Endothelial cell of umbilical vein (primary cell): ENCODE results near the gene SERF2. TPM values are rescaled to one million over a fixed set of nuclear protein-coding genes. Genes with fewer than 3 reads are reported as not detected.

Experiments used
- BruUV-seq: library from RNA; stranded (reverse); fragments of 400-500 nt; replicated peaks from 2 replicates; lab custom pipeline; 2021; lab: Mats Ljungman, UMichigan
- CTCF ChIA-PET: fragments of 300-600, 350-600 bp; sonication (Branson Sonifier 250); formaldehyde crosslinking; loops from one replicate; lab custom pipeline; 2021; ENCODE audit warnings: antibody characterized with exemption, inconsistent platforms; lab: Charles Lee
- POLR2A ChIA-PET: fragments of 300-600, 350-600 bp; sonication (Branson Sonifier 250); formaldehyde crosslinking; loops from one replicate; lab custom pipeline; 2021; ENCODE audit warnings: antibody characterized with exemption, inconsistent platforms; lab: Charles Lee
- DNase-seq: peaks from one replicate; pipeline ENCODE4 v3.0.0-alpha.2; 2011; ENCODE audit warnings: low read depth, low spot score
- FAIRE-seq: peaks from 2 replicates; lab custom pipeline; 2011; peaks lifted over from hg19 to GRCh38; lab: Jason Lieb, UNC
- H2AFZ ChIP-seq: 2 replicates; pipeline ENCODE4 v1.6.0; 2012; ENCODE audit warnings: low read depth, low read length, control low read depth, inconsistent platforms
- H3K27ac ChIP-seq: 2 replicates; pipeline ENCODE4 v1.5.1; 2011; ENCODE audit warnings: low read depth, mild to moderate bottlenecking, control low read depth, low read length, moderate library complexity; ENCODE audit not compliant: insufficient read depth
- H3K27me3 ChIP-seq, 2 experiments: 2 replicates each; pipeline versions ENCODE4 v1.6.0 to v1.6.1; 2011; ENCODE audit warnings: low read length in 2 of 2, mixed read lengths in 1 of 2; ENCODE audit not compliant: control insufficient read depth in 2 of 2, insufficient read depth in 2 of 2
- H3K36me3 ChIP-seq, 2 experiments: 2 replicates in 1 of 2; 3 replicates in 1 of 2; pipeline ENCODE4 v1.5.1; 2011; ENCODE audit warnings: low read length in 2 of 2, mild to moderate bottlenecking in 1 of 2, moderate library complexity in 1 of 2; ENCODE audit not compliant: control insufficient read depth in 2 of 2, insufficient read depth in 2 of 2; ENCODE audit errors: extremely low read depth in 1 of 2
- H3K4me1 ChIP-seq: 3 replicates; pipeline ENCODE4 v1.5.1; 2011; ENCODE audit warnings: mild to moderate bottlenecking, low read length; ENCODE audit not compliant: control insufficient read depth, insufficient read depth; ENCODE audit errors: extremely low read depth
- H3K4me2 ChIP-seq: 2 replicates; pipeline ENCODE4 v1.6.1; 2011; ENCODE audit warnings: low read length, control low read depth, mixed read lengths; ENCODE audit not compliant: insufficient read depth
- H3K4me3 ChIP-seq, 3 experiments: fragments of 200-600 bp in 1 of 3; sonication (generic), shearing (Covaris generic) in 1 of 3; replicated peaks in 1 of 3; 2 replicates each; pipeline ENCODE4 v1.5.1; 2011 to 2016; ENCODE audit warnings: control low read depth in 3 of 3, low read length in 3 of 3, mild to moderate bottlenecking in 2 of 3, inconsistent platforms in 1 of 3, low read depth in 1 of 3, moderate library complexity in 1 of 3; ENCODE audit not compliant: insufficient read depth in 1 of 3
- H3K79me2 ChIP-seq: 2 replicates; pipeline ENCODE4 v1.6.0; 2012; ENCODE audit warnings: low read length, inconsistent platforms; ENCODE audit not compliant: control insufficient read depth, insufficient read depth
- H3K9ac ChIP-seq: replicated peaks from 2 replicates; pipeline ENCODE3; 2011; ENCODE audit warnings: low read length, control low read depth; ENCODE audit not compliant: insufficient read depth; ENCODE audit errors: extremely low read depth
- H3K9me1 ChIP-seq: replicated peaks from 3 replicates; pipeline ENCODE4 v1.6.0; 2011; ENCODE audit warnings: mild to moderate bottlenecking, low read length; ENCODE audit not compliant: control insufficient read depth, insufficient read depth; ENCODE audit errors: extremely low read depth
- H3K9me3 ChIP-seq: replicated peaks from 2 replicates; pipeline ENCODE4 v1.5.1; 2012; ENCODE audit warnings: low read length, inconsistent platforms; ENCODE audit not compliant: control insufficient read depth, insufficient read depth
- H4K20me1 ChIP-seq: replicated peaks from 2 replicates; pipeline ENCODE3; 2011; ENCODE audit warnings: mild to moderate bottlenecking, low read length; ENCODE audit not compliant: control insufficient read depth, insufficient read depth; ENCODE audit errors: extremely low read depth
- EZH2 ChIP-seq: IDR thresholded peaks from 2 replicates; pipeline ENCODE4 v1.6.1; 2012; ENCODE audit warnings: borderline replicate concordance, low read depth, mild to moderate bottlenecking, moderate library complexity, low read length, inconsistent platforms; ENCODE audit not compliant: severe bottlenecking
- FOS ChIP-seq: IDR thresholded peaks from 2 replicates; pipeline ENCODE4 v1.6.1; 2011; ENCODE audit warnings: mild to moderate bottlenecking, low read length, moderate library complexity, borderline replicate concordance; ENCODE audit not compliant: insufficient read depth
- GATA2 ChIP-seq: IDR thresholded peaks from 2 replicates; pipeline ENCODE4 v1.7.0; 2011; ENCODE audit warnings: low read depth, mild to moderate bottlenecking, moderate library complexity, mixed read lengths, low read length; ENCODE audit not compliant: insufficient read length, insufficient read depth
- JUN ChIP-seq: IDR thresholded peaks from 2 replicates; pipeline ENCODE4 v1.6.1; 2011; ENCODE audit warnings: borderline replicate concordance, low read depth; ENCODE audit not compliant: insufficient read length, insufficient read depth
- MYC ChIP-seq: IDR thresholded peaks from one replicate; pipeline ENCODE4 v1.6.1; 2011; ENCODE audit warnings: mild to moderate bottlenecking, low read depth, low read length
- POLR2A ChIP-seq: IDR thresholded peaks from 2 replicates; pipeline ENCODE4 v1.6.1; 2012; ENCODE audit warnings: low read depth, mild to moderate bottlenecking, control low read depth, low read length
- POLR2AphosphoS5 ChIP-seq: IDR thresholded peaks from 2 replicates; pipeline ENCODE4 v1.6.1; 2012; ENCODE audit warnings: low read depth, mild to moderate bottlenecking, control low read depth, low read length, moderate library complexity; ENCODE audit not compliant: insufficient read depth
- dilution Hi-C: fragments of 300-500 bp; cut with MboI; formaldehyde crosslinking; loops from one replicate; pipeline ENCODE4 v1.15.0; 2019; ENCODE audit warnings: low sequenced_read_pairs; ENCODE audit not compliant: extremely low pct_ligation_motif_present
- intact Hi-C: fragments of 100-400 bp; cut with micrococcal nuclease; formaldehyde crosslinking; loops from one replicate; pipeline ENCODE4 v1.10.0; 2022
- polyA plus RNA-seq, 4 experiments: library from polyadenylated mRNA; depleted of rRNA in 3 of 4; stranded (reverse) in 3 of 4; unstranded in 1 of 4; fragments of >200 nt; gene quantifications; 2 replicates each; pipeline versions ENCODE4 v1.2.1 to v1.2.3, GENCODE V29; 2011 to 2012; ENCODE audit warnings: missing spikeins in 1 of 4
- total RNA-seq: library from RNA; stranded (reverse); gene quantifications from 2 replicates; pipeline ENCODE4 v1.2.3, GENCODE V29; 2021
- TF ChIP-seq, protein P1 (sequence below), 2 donors: IDR thresholded peaks; 1 replicate in 1 of 2; 2 replicates in 1 of 2; pipeline ENCODE4 v1.5.1; 2011; ENCODE audit warnings: low read length in 2 of 2, mild to moderate bottlenecking in 2 of 2, moderate library complexity in 2 of 2, control low read depth in 1 of 2, inconsistent platforms in 1 of 2, low read depth in 1 of 2; ENCODE audit not compliant: insufficient read depth in 1 of 2; ENCODE audit errors: extremely low read depth in 1 of 2
- TF ChIP-seq, protein P2 (sequence below): IDR thresholded peaks from 2 replicates; pipeline ENCODE4 v1.6.1; 2011; ENCODE audit not compliant: insufficient read depth, insufficient read length

The SERF2 gene
- total and polyA plus RNA-seq, 2 donors (not counting 3 experiments of a cell fraction or from before 2014, with no cell fraction given): 970 to 1,481 TPM

GRCh38 chr15:43762824-43763223 lies 29.3 kb upstream of the SERF2 start:
- no TSS peak for BruUV-seq

More at GRCh38 chr15:43762824-43763223, 29.3 kb upstream of the SERF2 start:
- Histone ChIP-seq H3K79me2 (peaks cover 7% of the 10 kb centered on the region), H3K9me3 (no peaks in the 10 kb centered on the region), H3K36me3 (peaks cover 32 to 40% of the 10 kb centered on the region in 2 experiments), H3K9me1 (no peaks in the 10 kb centered on the region), H3K4me1 (no peaks in the 10 kb centered on the region), H3K9ac (no peak overlapping the region), H3K4me2 (no peak overlapping the region), H3K27me3 (no peaks in the 10 kb centered on the region), H4K20me1 (no peaks in the 10 kb centered on the region), H3K27ac (no peak overlapping the region), H3K4me3 (no peak overlapping the region), H2AFZ (no peak overlapping the region)
- FAIRE-seq (no peak), DNase-seq (no peak)
- CTCF ChIA-PET: no interaction called here
- TF ChIP-seq FOS (no peak), GATA2 (no peak), MYC (no peak), POLR2AphosphoS5 (no peak), JUN (no peak), POLR2A (no peak), EZH2 (no peak)
- TF ChIP-seq, protein P1, sequence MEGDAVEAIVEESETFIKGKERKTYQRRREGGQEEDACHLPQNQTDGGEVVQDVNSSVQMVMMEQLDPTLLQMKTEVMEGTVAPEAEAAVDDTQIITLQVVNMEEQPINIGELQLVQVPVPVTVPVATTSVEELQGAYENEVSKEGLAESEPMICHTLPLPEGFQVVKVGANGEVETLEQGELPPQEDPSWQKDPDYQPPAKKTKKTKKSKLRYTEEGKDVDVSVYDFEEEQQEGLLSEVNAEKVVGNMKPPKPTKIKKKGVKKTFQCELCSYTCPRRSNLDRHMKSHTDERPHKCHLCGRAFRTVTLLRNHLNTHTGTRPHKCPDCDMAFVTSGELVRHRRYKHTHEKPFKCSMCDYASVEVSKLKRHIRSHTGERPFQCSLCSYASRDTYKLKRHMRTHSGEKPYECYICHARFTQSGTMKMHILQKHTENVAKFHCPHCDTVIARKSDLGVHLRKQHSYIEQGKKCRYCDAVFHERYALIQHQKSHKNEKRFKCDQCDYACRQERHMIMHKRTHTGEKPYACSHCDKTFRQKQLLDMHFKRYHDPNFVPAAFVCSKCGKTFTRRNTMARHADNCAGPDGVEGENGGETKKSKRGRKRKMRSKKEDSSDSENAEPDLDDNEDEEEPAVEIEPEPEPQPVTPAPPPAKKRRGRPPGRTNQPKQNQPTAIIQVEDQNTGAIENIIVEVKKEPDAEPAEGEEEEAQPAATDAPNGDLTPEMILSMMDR (IDR thresholded peaks at IDR 0.05; ENCODE audit: extremely low read depth in 1 of 2, insufficient read depth in 1 of 2, low read depth in 1 of 2, low read length in 2 of 2): no peak
- TF ChIP-seq, protein P2, sequence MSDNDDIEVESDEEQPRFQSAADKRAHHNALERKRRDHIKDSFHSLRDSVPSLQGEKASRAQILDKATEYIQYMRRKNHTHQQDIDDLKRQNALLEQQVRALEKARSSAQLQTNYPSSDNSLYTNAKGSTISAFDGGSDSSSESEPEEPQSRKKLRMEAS: no peak
- POLR2A ChIA-PET: no interaction called here
- intact Hi-C loops (no loop called here), dilution Hi-C loops (no loop called here)
